BJ (cell line): ENCODE measurements around the gene DUSP6. TPM values are rescaled to one million over a fixed set of nuclear protein-coding genes. Genes with fewer than 3 reads are reported as not detected.

ENCODE experiments used
- CTCF ChIA-PET: fragments of 350-600 bp; formaldehyde crosslinking; extraction: SDS; loops from one replicate; lab custom pipeline; 2021; ENCODE audit warnings: antibody characterized with exemption, inconsistent platforms; lab: Yijun Ruan, JAX
- POLR2A ChIA-PET: fragments of 300-600 bp; sonication (Branson Sonifier 250); formaldehyde crosslinking; extraction: SDS; loops from one replicate; lab custom pipeline; 2021; ENCODE audit warnings: antibody characterized with exemption; lab: Charles Lee
- DNase-seq: peaks from one replicate; pipeline ENCODE4 v3.0.0-alpha.2; 2011; ENCODE audit warnings: low read depth
- H3K27me3 ChIP-seq: 2 replicates; pipeline ENCODE4 v1.6.0; 2011; ENCODE audit warnings: low read length; ENCODE audit not compliant: control insufficient read depth, insufficient read depth
- H3K36me3 ChIP-seq: 2 replicates; pipeline ENCODE4 v1.5.1; 2011; ENCODE audit warnings: low read length; ENCODE audit not compliant: control insufficient read depth, insufficient read depth
- H3K4me3 ChIP-seq: 2 replicates; pipeline ENCODE4 v1.5.1; 2011; ENCODE audit warnings: low read depth, mild to moderate bottlenecking, control low read depth, low read length
- polyA plus RNA-seq: library from polyadenylated mRNA; depleted of rRNA; stranded (reverse); fragments of >200 nt; gene quantifications from 2 replicates; pipeline ENCODE4 v1.2.3, GENCODE V29; 2011
- TF ChIP-seq, protein P1 (sequence below): IDR thresholded peaks from 2 replicates; pipeline ENCODE4 v1.5.1; 2011; ENCODE audit warnings: low read depth, mild to moderate bottlenecking, control low read depth, inconsistent platforms, low read length, moderate library complexity; ENCODE audit not compliant: insufficient read depth

The DUSP6 gene
- polyA plus RNA-seq, 1 experiment, result 26.6 TPM

DNA sequence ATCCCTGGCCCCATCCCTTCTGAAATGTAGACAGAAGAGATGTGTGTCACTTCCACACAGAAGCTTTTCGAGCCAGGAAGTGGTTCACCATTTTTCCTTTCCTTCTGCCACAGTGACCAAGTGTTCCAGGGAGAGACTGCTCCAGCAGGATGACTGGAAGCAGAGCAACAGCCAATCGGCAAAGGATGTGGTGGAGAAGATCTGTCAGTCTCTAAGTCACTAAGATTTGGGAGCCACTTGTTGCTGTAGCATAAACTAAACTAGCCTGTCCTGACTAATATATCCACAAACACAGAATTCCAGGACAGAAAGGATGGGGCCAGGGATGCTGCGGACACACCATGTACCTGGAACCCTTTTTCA, 42.9 kb downstream of the DUSP6 start:
- ChIA-PET CTCF (interaction anchor here (0.6 kb wide), 1 partner anchor 22 kb away, joined by 3 read pairs; no protein-coding TSS in a partner anchor), POLR2A (no interaction called here)
- Histone ChIP-seq H3K4me3 (no peak overlapping the region), H3K36me3 (no peaks in the 10 kb centered on the region), H3K27me3 (no peaks in the 10 kb centered on the region)
- TF ChIP-seq, protein P1, sequence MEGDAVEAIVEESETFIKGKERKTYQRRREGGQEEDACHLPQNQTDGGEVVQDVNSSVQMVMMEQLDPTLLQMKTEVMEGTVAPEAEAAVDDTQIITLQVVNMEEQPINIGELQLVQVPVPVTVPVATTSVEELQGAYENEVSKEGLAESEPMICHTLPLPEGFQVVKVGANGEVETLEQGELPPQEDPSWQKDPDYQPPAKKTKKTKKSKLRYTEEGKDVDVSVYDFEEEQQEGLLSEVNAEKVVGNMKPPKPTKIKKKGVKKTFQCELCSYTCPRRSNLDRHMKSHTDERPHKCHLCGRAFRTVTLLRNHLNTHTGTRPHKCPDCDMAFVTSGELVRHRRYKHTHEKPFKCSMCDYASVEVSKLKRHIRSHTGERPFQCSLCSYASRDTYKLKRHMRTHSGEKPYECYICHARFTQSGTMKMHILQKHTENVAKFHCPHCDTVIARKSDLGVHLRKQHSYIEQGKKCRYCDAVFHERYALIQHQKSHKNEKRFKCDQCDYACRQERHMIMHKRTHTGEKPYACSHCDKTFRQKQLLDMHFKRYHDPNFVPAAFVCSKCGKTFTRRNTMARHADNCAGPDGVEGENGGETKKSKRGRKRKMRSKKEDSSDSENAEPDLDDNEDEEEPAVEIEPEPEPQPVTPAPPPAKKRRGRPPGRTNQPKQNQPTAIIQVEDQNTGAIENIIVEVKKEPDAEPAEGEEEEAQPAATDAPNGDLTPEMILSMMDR, result no peak
- no peak for DNase-seq

DNA sequence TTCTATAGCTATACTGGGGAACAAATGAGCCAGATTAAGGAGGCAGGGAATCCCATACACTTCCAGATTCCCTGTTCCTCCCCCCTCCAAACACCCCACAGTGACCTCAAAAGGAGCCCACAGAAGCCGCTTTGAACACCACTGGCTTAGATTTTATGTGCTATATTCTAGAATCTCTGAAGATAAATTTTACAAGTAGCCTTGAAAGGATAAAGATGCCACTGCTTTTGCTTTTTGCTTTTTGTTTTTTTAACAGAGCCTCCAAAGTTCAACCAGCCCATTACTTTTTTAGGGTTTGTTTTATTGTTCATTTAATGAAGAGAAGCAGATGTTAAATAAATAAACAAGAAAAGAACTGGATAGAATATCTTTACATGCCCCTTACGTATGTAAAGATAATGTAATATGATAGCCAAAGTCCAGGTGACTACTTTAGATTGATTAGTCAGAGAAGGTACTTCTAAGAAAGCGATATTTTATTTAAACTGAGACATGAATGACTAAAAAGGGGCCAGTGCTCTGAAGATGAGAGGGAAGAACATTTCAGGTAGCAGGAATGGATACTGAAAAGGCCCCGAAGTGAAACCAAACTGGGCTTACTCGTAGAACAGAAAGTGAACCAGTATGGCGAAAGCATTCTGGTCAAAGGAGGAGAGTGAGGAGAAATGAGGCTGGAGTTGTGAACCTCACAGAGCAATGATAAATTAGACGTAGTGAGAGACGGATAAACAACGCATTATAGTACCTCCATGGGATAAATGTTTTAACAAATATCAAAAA, 44.6 kb downstream of the DUSP6 start:
- POLR2A ChIA-PET, result no interaction called here
- CTCF ChIA-PET, result no interaction called here
- no peaks in the 10 kb centered on the region for H3K27me3 ChIP-seq
- H3K36me3 ChIP-seq, result no peaks in the 10 kb centered on the region
- no peak for DNase-seq
- H3K4me3 ChIP-seq, result no peak overlapping the region
- TF ChIP-seq, protein P1, result no peak

DNA sequence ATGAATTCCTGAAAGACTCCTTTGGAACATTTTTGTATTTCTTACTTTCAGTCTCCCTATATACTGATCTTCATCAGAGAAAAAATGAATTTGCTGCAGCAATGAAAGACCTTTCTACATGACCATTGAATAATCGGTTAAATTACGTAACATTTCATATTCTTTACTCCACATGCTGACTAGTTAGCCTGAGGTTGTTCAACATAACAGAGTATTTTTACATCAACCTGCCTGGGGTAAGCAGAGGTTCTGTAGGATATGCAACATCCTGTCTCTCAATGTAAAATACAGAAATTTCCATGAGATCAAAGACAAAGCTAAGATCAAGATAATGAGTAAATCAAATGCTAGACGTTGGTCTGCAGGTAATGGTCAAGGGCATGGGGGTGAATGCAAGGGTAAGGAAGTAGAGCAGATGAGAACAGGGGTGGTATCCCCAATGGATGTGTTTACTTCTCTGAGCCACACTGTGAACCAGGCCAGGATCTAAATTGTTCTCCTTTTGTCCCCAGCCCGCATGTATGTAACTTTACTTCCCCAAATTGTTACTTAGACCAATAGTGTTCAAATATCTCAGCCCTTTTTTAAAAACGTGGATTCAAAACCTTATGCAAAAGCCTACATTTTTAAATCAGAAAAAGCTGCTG, 45.4 kb downstream of the DUSP6 start:
- H3K27me3 ChIP-seq, result no peaks in the 10 kb centered on the region
- H3K36me3 ChIP-seq, result no peaks in the 10 kb centered on the region
- H3K4me3 ChIP-seq, result no peak overlapping the region
- DNase-seq, result no peak
- TF ChIP-seq, protein P1, result no peak
- POLR2A ChIA-PET, result no interaction called here
- CTCF ChIA-PET, result no interaction called here

DNA sequence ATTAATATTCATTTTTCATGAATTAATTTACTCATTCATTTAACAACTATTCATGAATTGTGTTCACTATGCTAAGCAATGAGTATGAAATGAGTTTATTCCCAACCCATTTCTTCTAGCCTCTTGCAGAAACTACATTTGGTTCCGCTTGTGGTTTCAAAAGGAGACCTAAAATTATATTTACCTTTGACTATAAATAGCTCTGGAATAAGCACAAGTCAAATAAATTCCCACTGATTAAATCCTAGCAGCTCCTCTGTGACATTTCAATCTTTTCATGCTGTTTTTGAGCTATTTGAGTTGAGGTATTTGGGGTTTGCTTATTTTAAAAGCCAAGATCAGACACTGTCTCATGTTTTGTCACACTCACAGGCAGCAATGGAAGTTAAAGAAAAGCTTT, 46.9 kb downstream of the DUSP6 start:
- no peak for DNase-seq
- CTCF ChIA-PET, result no interaction called here
- POLR2A ChIA-PET, result no interaction called here
- Histone ChIP-seq H3K36me3 (no peaks in the 10 kb centered on the region), H3K4me3 (no peak overlapping the region), H3K27me3 (no peaks in the 10 kb centered on the region)
- TF ChIP-seq, protein P1, result no peak

DNA sequence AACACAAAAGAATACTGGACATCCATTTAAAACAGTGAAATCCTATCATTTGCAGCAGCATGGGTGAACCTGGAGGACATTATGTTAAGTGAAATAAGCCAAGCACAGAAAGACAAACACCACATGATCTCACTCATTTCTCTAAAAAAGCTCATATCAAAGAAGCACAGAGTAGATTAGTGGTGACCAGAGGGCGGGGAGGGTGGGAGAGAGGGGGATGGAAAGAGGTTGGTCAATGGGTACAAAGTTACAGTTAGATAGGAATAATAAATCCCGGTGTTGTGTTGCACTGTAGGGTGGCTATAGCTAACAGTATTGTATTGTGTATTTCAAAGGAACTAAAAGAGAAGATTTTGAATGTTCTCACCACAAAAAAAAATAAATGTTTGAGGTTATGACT, 52.4 kb downstream of the DUSP6 start:
- TF ChIP-seq, protein P1, result no peak
- Histone ChIP-seq H3K4me3 (no peak overlapping the region), H3K27me3 (no peaks in the 10 kb centered on the region), H3K36me3 (no peaks in the 10 kb centered on the region)
- ChIA-PET CTCF (no interaction called here), POLR2A (no interaction called here)
- DNase-seq, result no peak
